ENCODE results near the gene PLXNB2. TPM values are rescaled to one million over a fixed set of nuclear protein-coding genes. Genes with fewer than 3 reads are reported as not detected.

Gene PLXNB2
- total and polyA plus RNA-seq, 2 of the 4 experiments (the other 2 are of a cell fraction), result 73.1 to 202 TPM

DNA sequence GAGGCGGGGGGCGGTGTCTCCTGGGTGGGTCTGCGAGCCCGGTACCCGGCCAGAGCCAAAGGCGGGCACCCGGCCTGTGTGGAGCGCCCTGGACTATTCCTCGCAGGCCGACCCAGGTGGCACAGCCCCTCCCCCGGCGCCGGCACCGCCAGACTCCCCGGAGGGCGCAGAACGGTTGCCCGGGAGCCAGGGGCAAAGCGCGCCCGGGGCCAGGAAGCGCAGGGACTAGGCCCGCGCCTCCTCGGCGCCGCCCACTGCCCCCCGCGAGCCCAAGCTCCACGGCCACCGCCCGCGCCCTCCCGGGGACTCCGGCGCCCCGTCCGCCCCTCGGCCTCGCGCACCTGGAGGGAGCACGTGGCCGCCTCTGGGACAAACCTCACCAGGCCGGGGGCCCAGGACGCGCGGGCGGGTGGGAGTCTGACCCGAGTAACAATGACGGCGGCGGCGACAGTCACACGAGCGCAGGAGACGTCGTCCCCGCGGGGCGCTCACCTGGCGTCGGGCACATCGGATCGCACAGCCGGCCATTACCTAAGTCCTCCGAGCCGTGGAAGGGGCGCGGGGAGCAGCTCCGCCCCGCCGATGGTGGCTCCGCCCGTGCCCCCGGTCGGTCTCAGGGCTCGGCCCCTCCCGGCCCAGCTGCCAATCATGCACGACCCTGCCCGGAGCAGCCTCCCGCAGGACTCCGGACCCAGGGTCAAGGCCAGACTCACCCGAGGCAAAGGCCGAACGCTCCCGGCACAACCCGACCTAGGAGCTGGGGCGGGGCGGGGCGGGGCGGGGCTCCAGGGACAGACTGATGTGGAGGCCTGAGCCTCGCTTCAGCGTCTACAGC, 7.4 kb downstream of the PLXNB2 start (continued):
- TF ChIP-seq RFX5 (IDR thresholded peaks at IDR 0.05; ENCODE audit: low read depth, low read length), result no peak

DNA sequence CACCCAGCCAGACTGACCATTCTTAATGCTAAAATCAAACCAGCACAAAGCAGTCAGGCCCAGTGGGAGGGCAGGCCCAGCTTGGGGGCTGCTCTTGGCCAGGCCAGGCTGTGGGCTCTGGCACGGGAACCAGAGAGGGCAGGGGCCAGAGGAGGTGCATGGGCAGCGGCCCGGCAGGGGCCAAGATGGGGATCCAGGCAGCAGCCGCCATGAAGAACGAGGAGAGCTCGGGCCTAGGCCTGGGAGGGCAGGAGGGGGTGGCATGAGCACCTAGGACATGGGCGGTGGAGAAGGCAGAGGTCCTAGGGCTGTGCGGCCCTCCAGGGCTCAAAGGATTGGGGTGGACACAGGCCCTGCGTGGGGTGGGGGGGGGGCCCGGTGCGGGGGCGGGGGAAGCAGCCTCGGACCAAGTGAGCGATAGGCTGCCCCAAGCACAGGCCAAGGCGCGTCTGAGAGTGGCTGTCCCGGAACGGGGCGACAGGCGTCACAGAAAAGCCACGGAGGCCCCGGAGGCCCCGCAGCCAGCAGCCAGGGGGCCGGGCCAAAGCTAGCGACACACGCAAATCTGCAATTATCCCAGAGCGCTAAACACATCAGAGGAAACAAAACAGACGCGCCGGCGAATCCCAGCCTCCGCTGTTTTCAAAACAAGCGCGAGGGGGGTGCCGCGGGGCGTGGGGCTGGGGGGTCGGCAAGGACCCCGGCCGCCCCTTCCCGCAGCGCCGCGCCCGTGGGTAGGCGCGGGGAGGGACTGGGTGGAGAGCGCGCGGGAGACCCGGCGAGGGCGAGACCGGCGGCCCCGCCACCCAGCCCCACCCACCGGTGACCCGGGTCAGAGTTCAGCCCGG, 8.3 kb downstream of the PLXNB2 start:
- ChIA-PET POLR2A (ENCODE audit: unreplicated experiment) (interaction anchor here (0.6 kb wide), 1 partner anchor 9 kb away, joined by 3 read pairs; no protein-coding TSS in a partner anchor), CTCF (no interaction called here)
- in situ Hi-C loops (cut with MboI; ENCODE audit: low sequenced_read_pairs), result no loop called here
- Histone ChIP-seq H4K91ac (ENCODE audit: insufficient read depth, low read depth, low read length) (no peak overlapping the region), H3K9me3 (ENCODE audit: control insufficient read depth, insufficient read depth, low read length) (no peaks in the 10 kb centered on the region), H2BK5ac (ENCODE audit: low read depth, low read length, poor library complexity, severe bottlenecking) (peak overlapping the region; percentile 16), H3K14ac (replicated peaks; ENCODE audit: low read depth, low read length) (no peak overlapping the region; the same call in 1 of the 2 replicates), H2AK5ac (ENCODE audit: low read depth, low read length) (no peak overlapping the region), H4K8ac (ENCODE audit: low read depth in 2 of 2, low read length in 2 of 2) (no peak overlapping the region), H3K4me1 (ENCODE audit: control insufficient read depth, insufficient read depth, low read length) (peaks cover 66% of the 10 kb centered on the region), H2BK15ac (ENCODE audit: low read depth, low read length) (no peak overlapping the region), H3K56ac (ENCODE audit: extremely low read depth, insufficient read depth, low read length) (no peak overlapping the region), H3K4ac (ENCODE audit: low read depth, low read length) (peak overlapping the region; percentile 43; the same call in 1 of the 2 replicates), H3K4me3 (ENCODE audit: insufficient read depth, low read depth, low read length) (no peak overlapping the region), H2AK9ac (replicated peaks; ENCODE audit: low read depth, low read length, poor library complexity) (peak overlapping the region; percentile 51), H3K36me3 (ENCODE audit: control insufficient read depth, insufficient read depth, low read length) (peaks cover 17% of the 10 kb centered on the region), H3K27me3 (ENCODE audit: control insufficient read depth, insufficient read depth, low read length) (no peaks in the 10 kb centered on the region), H3K27ac (ENCODE audit: insufficient read depth, low read length) (no peak overlapping the region), H3K79me1 (ENCODE audit: low read depth in 1 of 2, low read length in 2 of 2) (peaks cover 4 to 47% of the 10 kb centered on the region in 2 experiments; a peak in 3 of 4 replicates), H3K4me2 (ENCODE audit: low read depth, low read length) (no peak overlapping the region; the same call in 1 of the 2 replicates), H4K5ac (ENCODE audit: low read depth, low read length) (no peak overlapping the region), H4K20me1 (ENCODE audit: insufficient read depth, low read length) (peaks cover 91% of the 10 kb centered on the region), H2BK20ac (ENCODE audit: low read depth, low read length) (no peak overlapping the region), H3K9me1 (ENCODE audit: insufficient read depth, low read length) (peaks cover 8% of the 10 kb centered on the region), H3K23ac (ENCODE audit: low read depth, low read length) (no peak overlapping the region), H3K18ac (ENCODE audit: low read depth, low read length) (no peak overlapping the region), H2BK120ac (ENCODE audit: low read depth, low read length) (no peak overlapping the region), H2AFZ (replicated peaks; ENCODE audit: low read length, poor library complexity) (no peak overlapping the region), H3K9ac (ENCODE audit: low read depth, low read length) (no peak overlapping the region)
- TF ChIP-seq BHLHE40 (IDR thresholded peaks at IDR 0.05; ENCODE audit: low read depth, low read length) (no peak), MAFK (IDR thresholded peaks at IDR 0.05; ENCODE audit: low read depth, low read length) (no peak), RCOR1 (IDR thresholded peaks at IDR 0.05; ENCODE audit: insufficient replicate concordance, low read length) (no peak), FOS (IDR thresholded peaks at IDR 0.05; ENCODE audit: low read depth, low read length) (no peak), CEBPB (IDR thresholded peaks at IDR 0.05; ENCODE audit: low read depth, low read length) (no peak)
- DNase-seq (peak; percentile 11), ATAC-seq (ENCODE audit: low read depth) (no peak)
- dilution Hi-C loops (cut with HindIII; ENCODE audit: low sequenced_read_pairs, unreplicated experiment), result no loop called here
- no TSS peak for BruUV-seq (replicated peaks)
- 44% methylated on average over 24 of the region's 59 CpGs; no CpG with 5 or more reads in 1 of the 2 experiments for WGBS, 2 experiments (ENCODE audit: extremely low coverage in 2 of 2, insufficient read length in 1 of 2)
- intact Hi-C loops (cut with micrococcal nuclease), result no loop called here
